Measurements from ENCODE around the gene C3orf20.

The C3orf20 gene

DNA sequence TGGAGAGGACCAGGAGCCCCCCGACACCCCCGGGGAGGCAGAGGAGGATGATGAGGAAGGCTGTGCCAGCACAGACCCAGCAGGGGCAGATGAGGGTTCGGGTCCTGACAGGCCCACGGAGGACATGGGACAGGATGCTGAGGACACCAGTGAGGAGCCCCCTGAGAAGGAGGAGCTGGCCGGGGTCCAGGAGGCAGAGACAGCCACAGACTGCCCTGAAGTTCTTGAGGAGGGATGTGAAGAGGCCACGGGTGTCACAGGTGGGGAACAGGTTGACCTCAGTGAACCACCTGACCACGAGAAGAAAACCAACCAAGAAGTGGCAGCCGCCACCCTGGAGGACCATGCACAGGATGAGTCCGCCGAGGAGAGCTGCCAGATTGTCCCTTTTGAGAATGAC lies 144.7 kb downstream of the C3orf20 start:
- DNase-seq = no peak

DNA sequence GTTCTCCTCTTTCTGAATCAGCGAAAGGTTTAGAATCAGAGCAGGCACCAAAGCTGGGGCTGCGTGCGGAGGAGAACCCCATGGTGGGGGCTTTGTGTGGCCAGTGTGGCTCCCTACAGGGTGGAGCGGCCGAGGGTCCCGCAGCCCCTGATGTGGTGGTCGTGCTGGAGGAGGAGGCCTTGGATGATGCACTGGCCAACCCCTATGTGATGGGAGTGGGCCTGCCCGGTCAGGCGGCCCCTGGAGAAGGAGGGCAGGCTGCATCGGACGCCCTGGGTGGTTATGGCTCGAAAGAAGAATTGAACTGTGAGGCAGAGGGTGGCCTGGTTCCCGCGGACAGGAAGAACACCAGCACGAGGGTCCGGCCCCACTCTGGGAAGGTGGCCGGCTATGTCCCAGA lies 145.2 kb downstream of the C3orf20 start:
- no peak for DNase-seq

DNA sequence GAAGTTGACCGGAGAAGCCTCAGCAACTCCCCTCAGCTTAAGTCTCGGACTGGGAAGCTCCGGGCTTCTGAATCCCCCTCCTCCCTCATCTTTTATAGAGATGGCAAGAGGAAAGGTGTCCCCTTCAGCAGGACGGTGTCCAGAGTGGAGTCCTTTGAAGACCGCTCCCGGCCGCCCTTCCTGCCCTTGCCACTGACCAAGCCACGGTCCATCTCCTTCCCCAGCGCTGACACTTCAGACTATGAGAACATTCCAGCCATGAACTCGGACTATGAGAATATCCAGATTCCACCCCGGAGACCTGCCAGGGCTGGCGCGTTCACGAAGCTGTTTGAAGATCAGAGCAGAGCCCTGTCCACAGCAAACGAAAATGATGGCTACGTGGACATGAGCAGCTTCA lies 146.2 kb downstream of the C3orf20 start:
- no peak for DNase-seq

DNA sequence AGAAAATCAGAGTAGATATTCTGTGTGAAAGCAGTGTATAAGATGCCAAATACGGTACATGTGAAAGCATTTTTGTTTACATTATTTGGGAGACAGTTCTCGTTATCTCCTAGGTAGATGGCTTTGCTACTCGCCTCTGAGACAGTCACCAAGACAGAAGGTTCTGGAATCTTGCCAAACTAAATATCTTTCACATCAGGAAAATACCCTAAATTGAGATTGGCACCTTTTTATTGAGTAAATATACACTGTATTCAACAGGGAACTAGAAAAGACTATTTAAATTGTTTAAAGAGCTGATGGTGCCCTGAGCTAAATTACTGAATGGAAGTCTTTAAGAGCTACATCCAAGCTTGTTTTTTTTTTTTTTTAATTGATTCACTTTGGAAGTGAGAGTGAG lies 147.2 kb downstream of the C3orf20 start:
- no peak for DNase-seq
